ENCODE results near the gene B4GALT6. TPM values are rescaled to one million over a fixed set of nuclear protein-coding genes. Genes with fewer than 3 reads are reported as not detected.

The B4GALT6 gene
- total and polyA plus RNA-seq, 2 of the 8 experiments (the other 6 are each of a cell fraction or from before 2014, with no cell fraction given) = 6.3 to 41.5 TPM

DNA sequence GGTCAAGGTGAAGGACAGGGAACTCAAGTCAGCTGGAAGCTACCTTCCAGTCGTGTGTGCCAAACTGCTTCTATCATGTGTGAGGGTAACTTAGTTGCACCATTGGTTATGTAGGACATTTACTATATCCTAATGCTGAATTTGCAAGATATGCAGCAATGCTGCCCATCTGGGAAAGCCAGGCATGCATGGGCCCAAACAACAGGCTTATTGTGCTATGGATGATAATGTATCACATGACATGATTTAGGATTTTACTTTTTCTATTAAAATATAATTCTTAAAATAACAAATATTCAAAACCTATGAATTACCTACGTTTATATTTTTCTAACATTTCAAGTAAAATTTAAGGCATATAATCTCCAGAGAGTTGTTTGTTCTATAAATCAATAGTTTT, 35.9 kb downstream of the B4GALT6 start:
- POLR2A ChIA-PET (ENCODE audit: partially characterized antibody) = interaction anchor here (1.1 kb wide), 1 partner anchor 36 kb away, joined by 3 read pairs; the partner anchor contains the start of gene B4GALT6
- Histone ChIP-seq H2BK12ac (ENCODE audit: low read depth, low read length) (no peak overlapping the region), H3K4ac (replicated peaks; ENCODE audit: insufficient read length, low read depth, low read length) (no peak overlapping the region), H3K79me1 (ENCODE audit: low read depth, low read length) (peaks cover 4% of the 10 kb centered on the region), H2BK20ac (ENCODE audit: low read length) (no peak overlapping the region), H3K4me3 (ENCODE audit: extremely low read depth in 1 of 4, insufficient read depth in 2 of 4, low read depth in 3 of 4, low read length in 4 of 4) (no peak overlapping the region), H4K20me1 (replicated peaks in 1 of 2; ENCODE audit: control insufficient read depth in 1 of 2, insufficient read depth in 2 of 2, low read length in 2 of 2) (peaks cover 0 to 2% of the 10 kb centered on the region in 2 experiments), H3K4me2 (ENCODE audit: insufficient read depth in 1 of 2, low read depth in 2 of 2, low read length in 2 of 2) (no peak overlapping the region), H3K27me3 (replicated peaks in 1 of 4; ENCODE audit: control insufficient read depth in 3 of 4, extremely low read depth in 1 of 4, insufficient read depth in 3 of 4, low read length in 3 of 4) (no peaks in the 10 kb centered on the region), H2BK120ac (replicated peaks; ENCODE audit: low read depth, low read length) (no peak overlapping the region), H3K23ac (ENCODE audit: insufficient read length) (no peak overlapping the region), H3K79me2 (ENCODE audit: control insufficient read depth in 1 of 2, insufficient read depth in 2 of 2, low read length in 2 of 2) (0 out of 4 replicates have a peak, but pooled peaks cover 0 to 6% of the 10 kb centered on the region in 2 experiments), H2AK5ac (ENCODE audit: low read depth, low read length) (no peak overlapping the region), H2BK5ac (ENCODE audit: low read depth, low read length) (no peak overlapping the region), H4K5ac (ENCODE audit: insufficient read length, low read depth, low read length) (no peak overlapping the region), H3K4me1 (replicated peaks in 1 of 4; ENCODE audit: control insufficient read depth in 3 of 4, insufficient read depth in 4 of 4, low read length in 3 of 4) (peaks cover 0 to 15% (median 3%) of the 10 kb centered on the region in 4 experiments; a peak in 4 of 7 replicates), H4K8ac (ENCODE audit: extremely low read depth, insufficient read depth, low read length) (no peak overlapping the region), H3K14ac (ENCODE audit: insufficient read length) (no peak overlapping the region), H3K27ac (ENCODE audit: low read depth, low read length) (no peak overlapping the region), H3K56ac (replicated peaks; ENCODE audit: insufficient read length, low read depth, low read length) (no peak overlapping the region), H3K36me3 (ENCODE audit: control insufficient read depth in 2 of 4, insufficient read depth in 4 of 4, low read length in 3 of 4) (no peaks in the 10 kb centered on the region; a peak in 1 of 8 replicates), H2BK15ac (ENCODE audit: low read length) (no peak overlapping the region), H2AFZ (ENCODE audit: low read length) (no peak overlapping the region), H3K23me2 (ENCODE audit: low read depth, low read length) (no peaks in the 10 kb centered on the region), H3K9ac (replicated peaks in 1 of 4; ENCODE audit: extremely low read depth in 1 of 4, low read depth in 3 of 4, low read length in 3 of 4) (no peak overlapping the region), H3K9me3 (ENCODE audit: insufficient read depth in 2 of 2, low read depth in 1 of 2, low read length in 1 of 2) (no peaks in the 10 kb centered on the region), H4K91ac (replicated peaks; ENCODE audit: insufficient read length, low read length) (no peak overlapping the region), H3K18ac (ENCODE audit: extremely low read depth, low read length) (no peak overlapping the region)
- DNase-seq (ENCODE audit: low read depth in 1 of 2, low spot score in 2 of 2) (no peak), FAIRE-seq (no peak)
- CTCF ChIA-PET (ENCODE audit: partially characterized antibody) = interaction anchor here (0.7 to 2.9 kb wide), 6 partner anchors 18 to 74 kb away, joined by 3 to 16 read pairs (median 6); no protein-coding TSS in a partner anchor
- 89% methylated on average over 2 of the region's 2 CpGs; no CpG with 5 or more reads in 1 of the 2 experiments for WGBS, 2 experiments (ENCODE audit: extremely low coverage in 1 of 2, insufficient coverage in 1 of 2, insufficient read length in 1 of 2, insufficient replicate concordance in 2 of 2, low coverage in 1 of 2, low lambda C conversion rate in 2 of 2, missing lambda C conversion rate in 1 of 2)
- no peak for TF ChIP-seq PHF8 (conservative IDR thresholded peaks at IDR 0.05; ENCODE audit: low read depth, low read length)
- TF ChIP-seq SP1 (IDR thresholded peaks at IDR 0.05; ENCODE audit: low read depth, low read length) = no peak
- TF ChIP-seq KDM4A (IDR thresholded peaks at IDR 0.05; ENCODE audit: low read depth, low read length, severe bottlenecking) = no peak
- no peak for TF ChIP-seq HDAC6 (IDR thresholded peaks at IDR 0.05; ENCODE audit: low read depth, low read length)
- TF ChIP-seq SIN3A (conservative IDR thresholded peaks at IDR 0.05 in 1 of 2, IDR thresholded peaks at IDR 0.05 in 1 of 2; ENCODE audit: low read depth in 1 of 2, low read length in 2 of 2) = no peak
- no peak for TF ChIP-seq MAX (IDR thresholded peaks at IDR 0.05)

Measured in H1 (cell line).